DMS153 treated with DMSO at 0.1 percent for 48 hours (cell line): ENCODE results near the gene SIX5.

Experiments
- DNase-seq: peaks from one replicate; lab custom pipeline; 2025; ENCODE audit not compliant: unreplicated experiment; lab: John Stamatoyannopoulos, UW

SIX5 gene

GRCh38 chr19:45716359-45717130 is 52.5 kb downstream of the SIX5 start:
- no peak for DNase-seq

GRCh38 chr19:45715139-45715538 is 53.9 kb downstream of the SIX5 start:
- DNase-seq: no peak
